HCT116 (cell line): ENCODE measurements around the gene UBE2V1.
"Not testable (repeated sequence)": the region's sequence is repeated elsewhere in the genome, so short reads cannot be mapped to it uniquely, and the experiment has no call there.

Experiments
- CEBPB ChIP-seq: IDR thresholded peaks from 2 replicates; pipeline ENCODE4 v1.6.1; 2012; ENCODE audit warnings: low read depth
- EZH2phosphoT487 ChIP-seq: fragments of 200-600 bp; IDR thresholded peaks from 2 replicates; pipeline ENCODE4 v1.6.1; 2018; ENCODE audit warnings: antibody characterized with exemption, borderline replicate concordance
- POLR2A ChIP-seq: IDR thresholded peaks from 2 replicates; pipeline ENCODE4 v1.7.0; 2011; ENCODE audit warnings: borderline replicate concordance; ENCODE audit not compliant: insufficient read depth, insufficient read length; ENCODE audit errors: extremely low read depth
- POLR2AphosphoS5 ChIP-seq: IDR thresholded peaks from 2 replicates; pipeline ENCODE4 v1.6.1; 2011; ENCODE audit warnings: mild to moderate bottlenecking, low read depth, low read length, moderate library complexity
- TF ChIP-seq, protein P1 (sequence below), 3 experiments: fragments of 200-600 bp in 1 of 3; sonication (generic) in 1 of 3; IDR thresholded peaks in 2 of 3; conservative IDR thresholded peaks in 1 of 3; 2 replicates each; pipeline ENCODE4 v1.5.1; 2012 to 2017; ENCODE audit warnings: low read depth in 2 of 3, low read length in 2 of 3, antibody characterized with exemption in 1 of 3, borderline replicate concordance in 1 of 3, control low read depth in 1 of 3, mild to moderate bottlenecking in 1 of 3, mixed read lengths in 1 of 3, mixed run types in 1 of 3, moderate library complexity in 1 of 3; ENCODE audit not compliant: insufficient read depth in 1 of 3

DNA sequence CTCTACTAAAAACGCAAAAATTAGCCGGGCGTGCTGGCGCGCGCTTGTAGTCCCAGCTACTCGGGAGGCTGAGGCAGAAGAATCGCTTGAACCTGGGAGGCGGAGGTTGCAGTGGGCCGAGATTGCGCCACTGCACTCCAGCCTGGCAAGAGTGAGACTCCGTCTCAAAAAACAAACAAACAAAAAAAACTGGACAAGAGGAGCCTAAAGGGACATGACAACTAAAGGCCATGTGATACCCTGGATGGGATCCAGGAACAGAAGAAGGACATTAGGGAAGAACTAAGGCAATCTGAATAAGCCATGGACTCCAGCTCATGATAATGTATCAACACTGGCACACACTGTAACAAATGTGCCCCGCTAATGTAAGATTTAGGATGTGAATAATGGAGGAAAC lies 24.8 kb upstream of the UBE2V1 start:
- TF ChIP-seq CEBPB, POLR2AphosphoS5, EZH2phosphoT487, POLR2A: not testable (repeated sequence)
- TF ChIP-seq, protein P1, sequence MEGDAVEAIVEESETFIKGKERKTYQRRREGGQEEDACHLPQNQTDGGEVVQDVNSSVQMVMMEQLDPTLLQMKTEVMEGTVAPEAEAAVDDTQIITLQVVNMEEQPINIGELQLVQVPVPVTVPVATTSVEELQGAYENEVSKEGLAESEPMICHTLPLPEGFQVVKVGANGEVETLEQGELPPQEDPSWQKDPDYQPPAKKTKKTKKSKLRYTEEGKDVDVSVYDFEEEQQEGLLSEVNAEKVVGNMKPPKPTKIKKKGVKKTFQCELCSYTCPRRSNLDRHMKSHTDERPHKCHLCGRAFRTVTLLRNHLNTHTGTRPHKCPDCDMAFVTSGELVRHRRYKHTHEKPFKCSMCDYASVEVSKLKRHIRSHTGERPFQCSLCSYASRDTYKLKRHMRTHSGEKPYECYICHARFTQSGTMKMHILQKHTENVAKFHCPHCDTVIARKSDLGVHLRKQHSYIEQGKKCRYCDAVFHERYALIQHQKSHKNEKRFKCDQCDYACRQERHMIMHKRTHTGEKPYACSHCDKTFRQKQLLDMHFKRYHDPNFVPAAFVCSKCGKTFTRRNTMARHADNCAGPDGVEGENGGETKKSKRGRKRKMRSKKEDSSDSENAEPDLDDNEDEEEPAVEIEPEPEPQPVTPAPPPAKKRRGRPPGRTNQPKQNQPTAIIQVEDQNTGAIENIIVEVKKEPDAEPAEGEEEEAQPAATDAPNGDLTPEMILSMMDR (IDR thresholded peaks at IDR 0.05 in 2 of 3, conservative IDR thresholded peaks at IDR 0.05 in 1 of 3; ENCODE audit: borderline replicate concordance in 1 of 3, insufficient read depth in 1 of 3, low read depth in 2 of 3, low read length in 2 of 3): not testable (repeated sequence)
